Measurements from ENCODE around the gene FAM32A. TPM values are rescaled to one million over a fixed set of nuclear protein-coding genes. Genes with fewer than 3 reads are reported as not detected.
A peak's percentile ranks its signal among the peaks of the same experiment; 100 is the strongest.

Gene FAM32A
- polyA plus RNA-seq, 3 donors: 92.2 to 245 (median 219) TPM

DNA sequence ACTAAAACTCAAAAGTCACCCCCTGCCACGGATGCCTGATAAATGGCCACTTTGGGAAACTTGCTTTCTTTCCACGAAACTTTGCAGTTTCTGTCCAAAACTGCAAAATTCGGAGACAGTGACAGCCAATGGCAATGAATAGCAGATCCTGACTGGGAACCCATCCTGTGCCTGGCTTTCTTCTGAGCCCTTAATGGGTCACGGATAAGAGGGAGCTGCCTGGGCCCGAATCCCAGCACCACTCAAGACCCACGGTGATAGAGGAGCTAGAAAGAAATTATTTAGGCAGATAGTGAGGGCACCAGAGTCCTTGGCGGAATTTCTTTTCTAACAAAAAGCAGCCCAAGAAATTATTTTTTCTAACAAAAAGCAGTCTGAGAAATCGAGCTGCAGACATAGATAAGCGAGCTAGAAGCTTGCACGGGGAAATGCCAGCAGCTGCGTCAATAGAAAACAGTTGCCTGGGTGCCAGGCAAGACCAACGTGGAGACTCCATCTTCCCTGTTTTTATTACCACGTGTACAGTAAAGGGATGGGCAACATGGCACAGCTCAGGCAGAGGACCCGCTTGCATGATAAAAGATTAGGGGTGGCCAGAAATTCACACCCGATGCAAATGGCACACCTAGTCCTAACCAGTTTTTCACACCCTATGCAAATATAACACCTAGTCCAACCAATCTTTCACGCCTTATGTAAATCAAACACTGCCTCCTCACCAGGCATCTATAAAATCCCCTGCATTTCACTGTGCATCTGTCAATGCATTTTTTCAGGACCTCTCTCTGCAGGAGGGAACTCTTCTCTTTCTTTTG lies 48.8 kb upstream of the FAM32A start:
- 79% methylated on average over 12 of the region's 16 CpGs for WGBS (ENCODE audit: insufficient coverage)
- H3K4me3 Mint-ChIP-seq: no peak overlapping the region

DNA sequence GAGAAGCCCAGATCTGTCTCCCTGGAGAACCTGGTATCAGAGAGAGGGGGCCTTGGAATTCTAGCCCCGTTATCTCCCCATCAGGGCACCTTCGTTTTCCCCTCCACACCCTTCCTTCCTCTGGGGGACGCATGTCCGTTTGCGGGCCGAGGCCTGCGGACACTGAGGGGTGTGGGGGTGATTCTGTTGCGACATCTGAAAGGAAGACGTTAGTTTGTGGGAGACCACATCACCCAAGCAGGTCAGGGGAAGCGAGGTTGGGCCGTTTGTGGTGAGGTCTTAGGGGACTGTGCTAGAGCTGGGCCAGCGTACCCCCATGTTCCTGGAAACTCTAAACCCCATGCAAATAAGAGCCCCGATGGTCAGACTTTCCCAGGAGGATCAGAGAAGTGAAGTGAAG lies 45.5 kb upstream of the FAM32A start:
- H3K27me3 ChIP-seq (ENCODE audit: control insufficient read depth in 2 of 2, insufficient read depth in 2 of 2, low read length in 2 of 2): no peaks in the 10 kb centered on the region
- peaks cover 95% of the 10 kb centered on the region for H3K79me2 ChIP-seq (ENCODE audit: insufficient read depth, low read length)
- H3K4me3 Mint-ChIP-seq: peak overlapping the region; percentile 6 to 70
- peaks cover 0 to 3% (median 0%) of the 10 kb centered on the region in 3 donors for H3K27me3 Mint-ChIP-seq (ENCODE audit: low read depth in 3 of 3)
- peak in 1 of 3 donors; percentile 30 for DNase-seq
- peak overlapping the region in 1 of 3 experiments; percentile 35 for H3K4me3 ChIP-seq (replicated peaks in 1 of 3; ENCODE audit: low read depth in 2 of 3, low read length in 3 of 3)
- peak overlapping the region; percentile 32 for H3K4me2 ChIP-seq (replicated peaks; ENCODE audit: extremely low read depth, low read length, poor library complexity, severe bottlenecking)
- H3K9ac ChIP-seq (ENCODE audit: insufficient read depth, low read length, poor library complexity, severe bottlenecking): peak overlapping the region; percentile 19
- peak overlapping the region; percentile 41 to 73 for H3K27ac ChIP-seq (ENCODE audit: low read depth in 1 of 2, low read length in 2 of 2)
- peaks cover 83% of the 10 kb centered on the region for H3K4me1 Mint-ChIP-seq
- H3K27ac Mint-ChIP-seq: peak overlapping the region; percentile 77 to 94 (median 91)
- H4K20me1 ChIP-seq (ENCODE audit: insufficient read depth, low read length): no peaks in the 10 kb centered on the region
- peaks cover 2 to 3% of the 10 kb centered on the region in 2 donors for H3K36me3 Mint-ChIP-seq
- no peaks in the 10 kb centered on the region for H3K36me3 ChIP-seq (replicated peaks in 1 of 2; ENCODE audit: control insufficient read depth in 1 of 2, insufficient read depth in 2 of 2, low read length in 2 of 2)
- TF ChIP-seq, protein P1, sequence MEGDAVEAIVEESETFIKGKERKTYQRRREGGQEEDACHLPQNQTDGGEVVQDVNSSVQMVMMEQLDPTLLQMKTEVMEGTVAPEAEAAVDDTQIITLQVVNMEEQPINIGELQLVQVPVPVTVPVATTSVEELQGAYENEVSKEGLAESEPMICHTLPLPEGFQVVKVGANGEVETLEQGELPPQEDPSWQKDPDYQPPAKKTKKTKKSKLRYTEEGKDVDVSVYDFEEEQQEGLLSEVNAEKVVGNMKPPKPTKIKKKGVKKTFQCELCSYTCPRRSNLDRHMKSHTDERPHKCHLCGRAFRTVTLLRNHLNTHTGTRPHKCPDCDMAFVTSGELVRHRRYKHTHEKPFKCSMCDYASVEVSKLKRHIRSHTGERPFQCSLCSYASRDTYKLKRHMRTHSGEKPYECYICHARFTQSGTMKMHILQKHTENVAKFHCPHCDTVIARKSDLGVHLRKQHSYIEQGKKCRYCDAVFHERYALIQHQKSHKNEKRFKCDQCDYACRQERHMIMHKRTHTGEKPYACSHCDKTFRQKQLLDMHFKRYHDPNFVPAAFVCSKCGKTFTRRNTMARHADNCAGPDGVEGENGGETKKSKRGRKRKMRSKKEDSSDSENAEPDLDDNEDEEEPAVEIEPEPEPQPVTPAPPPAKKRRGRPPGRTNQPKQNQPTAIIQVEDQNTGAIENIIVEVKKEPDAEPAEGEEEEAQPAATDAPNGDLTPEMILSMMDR (IDR thresholded peaks at IDR 0.05): no peak
- peaks cover 66 to 91% of the 10 kb centered on the region in 2 donors for H3K4me1 ChIP-seq (ENCODE audit: control insufficient read depth in 1 of 2, insufficient read depth in 2 of 2, low read length in 2 of 2)
- peaks cover 0 to 4% of the 10 kb centered on the region in 2 donors for H3K9me3 ChIP-seq (replicated peaks in 1 of 2; ENCODE audit: control insufficient read depth in 1 of 2, insufficient read depth in 1 of 2, low read length in 2 of 2)
- peak overlapping the region; percentile 80 for H2AFZ ChIP-seq (ENCODE audit: insufficient read depth, low read depth, low read length, poor library complexity, severe bottlenecking)
- H3K9me3 Mint-ChIP-seq: peaks cover 5 to 15% (median 8%) of the 10 kb centered on the region in 7 donors
- WGBS (ENCODE audit: insufficient coverage): 0% methylated on average over 1 of the region's 13 CpGs
- intact Hi-C loops (cut with micrococcal nuclease): loop anchor here in 1 of 2 donors (5.0 kb wide), 1 partner anchor 38 kb away; no protein-coding TSS in a partner anchor

More for the DNA sequence above, 48.8 kb upstream of the FAM32A start:
- Mint-ChIP-seq H3K27me3 (ENCODE audit: low read depth in 3 of 3) (peaks cover 0 to 3% (median under 1%) of the 10 kb centered on the region in 3 donors), H3K27ac (peak overlapping the region in 4 of 7 donors; percentile 8 to 77 (median 48)), H3K36me3 (peaks cover 32 to 33% of the 10 kb centered on the region in 2 donors), H3K4me1 (peaks cover 66% of the 10 kb centered on the region), H3K9me3 (peaks cover 0 to 5% (median 0%) of the 10 kb centered on the region in 7 donors)
- Histone ChIP-seq H3K27me3 (ENCODE audit: control insufficient read depth in 2 of 2, insufficient read depth in 2 of 2, low read length in 2 of 2) (no peaks in the 10 kb centered on the region), H4K20me1 (ENCODE audit: insufficient read depth, low read length) (peaks cover 22% of the 10 kb centered on the region), H3K27ac (ENCODE audit: low read depth in 1 of 2, low read length in 2 of 2) (peak overlapping the region in 1 of 2 donors; percentile 43), H3K9ac (ENCODE audit: insufficient read depth, low read length, poor library complexity, severe bottlenecking) (no peak overlapping the region), H3K36me3 (replicated peaks in 1 of 2; ENCODE audit: control insufficient read depth in 1 of 2, insufficient read depth in 2 of 2, low read length in 2 of 2) (peaks cover 31 to 32% of the 10 kb centered on the region in 2 donors), H2AFZ (ENCODE audit: insufficient read depth, low read depth, low read length, poor library complexity, severe bottlenecking) (no peak overlapping the region), H3K4me1 (ENCODE audit: control insufficient read depth in 1 of 2, insufficient read depth in 2 of 2, low read length in 2 of 2) (peaks cover 36 to 71% of the 10 kb centered on the region in 2 donors), H3K79me2 (ENCODE audit: insufficient read depth, low read length) (peaks cover 100% of the 10 kb centered on the region), H3K4me2 (replicated peaks; ENCODE audit: extremely low read depth, low read length, poor library complexity, severe bottlenecking) (no peak overlapping the region), H3K4me3 (replicated peaks in 1 of 3; ENCODE audit: low read depth in 2 of 3, low read length in 3 of 3) (no peak overlapping the region), H3K9me3 (replicated peaks in 1 of 2; ENCODE audit: control insufficient read depth in 1 of 2, insufficient read depth in 1 of 2, low read length in 2 of 2) (no peaks in the 10 kb centered on the region)
- intact Hi-C loops (cut with micrococcal nuclease): loop anchor here in 1 of 2 donors (5.0 kb wide), 1 partner anchor 41 kb away; no protein-coding TSS in a partner anchor
- no peak for DNase-seq
- TF ChIP-seq, protein P1 (IDR thresholded peaks at IDR 0.05): no peak
